ENCODE results near the gene CKS1B.

DNA sequence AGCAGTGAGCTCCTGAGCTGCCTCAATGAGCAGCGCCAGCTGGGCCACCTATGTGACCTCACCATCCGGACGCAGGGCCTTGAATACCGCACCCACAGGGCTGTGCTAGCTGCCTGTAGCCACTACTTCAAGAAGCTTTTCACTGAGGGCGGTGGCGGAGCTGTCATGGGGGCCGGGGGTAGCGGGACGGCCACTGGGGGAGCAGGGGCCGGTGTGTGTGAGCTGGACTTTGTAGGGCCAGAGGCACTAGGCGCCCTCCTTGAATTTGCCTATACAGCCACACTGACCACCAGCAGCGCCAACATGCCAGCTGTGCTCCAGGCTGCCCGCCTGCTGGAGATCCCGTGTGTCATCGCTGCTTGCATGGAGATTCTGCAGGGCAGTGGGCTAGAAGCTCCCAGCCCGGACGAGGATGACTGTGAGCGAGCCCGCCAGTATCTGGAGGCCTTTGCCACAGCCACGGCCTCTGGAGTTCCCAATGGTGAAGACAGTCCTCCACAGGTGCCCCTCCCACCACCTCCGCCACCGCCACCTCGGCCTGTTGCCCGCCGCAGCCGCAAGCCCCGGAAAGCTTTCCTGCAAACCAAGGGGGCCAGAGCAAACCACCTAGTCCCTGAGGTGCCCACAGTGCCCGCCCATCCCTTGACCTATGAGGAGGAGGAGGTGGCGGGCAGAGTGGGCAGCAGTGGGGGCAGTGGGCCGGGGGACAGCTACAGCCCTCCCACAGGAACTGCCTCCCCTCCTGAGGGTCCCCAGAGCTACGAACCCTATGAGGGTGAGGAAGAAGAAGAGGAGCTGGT lies 40.4 kb downstream of the CKS1B start:
- TF ChIP-seq, protein P1, sequence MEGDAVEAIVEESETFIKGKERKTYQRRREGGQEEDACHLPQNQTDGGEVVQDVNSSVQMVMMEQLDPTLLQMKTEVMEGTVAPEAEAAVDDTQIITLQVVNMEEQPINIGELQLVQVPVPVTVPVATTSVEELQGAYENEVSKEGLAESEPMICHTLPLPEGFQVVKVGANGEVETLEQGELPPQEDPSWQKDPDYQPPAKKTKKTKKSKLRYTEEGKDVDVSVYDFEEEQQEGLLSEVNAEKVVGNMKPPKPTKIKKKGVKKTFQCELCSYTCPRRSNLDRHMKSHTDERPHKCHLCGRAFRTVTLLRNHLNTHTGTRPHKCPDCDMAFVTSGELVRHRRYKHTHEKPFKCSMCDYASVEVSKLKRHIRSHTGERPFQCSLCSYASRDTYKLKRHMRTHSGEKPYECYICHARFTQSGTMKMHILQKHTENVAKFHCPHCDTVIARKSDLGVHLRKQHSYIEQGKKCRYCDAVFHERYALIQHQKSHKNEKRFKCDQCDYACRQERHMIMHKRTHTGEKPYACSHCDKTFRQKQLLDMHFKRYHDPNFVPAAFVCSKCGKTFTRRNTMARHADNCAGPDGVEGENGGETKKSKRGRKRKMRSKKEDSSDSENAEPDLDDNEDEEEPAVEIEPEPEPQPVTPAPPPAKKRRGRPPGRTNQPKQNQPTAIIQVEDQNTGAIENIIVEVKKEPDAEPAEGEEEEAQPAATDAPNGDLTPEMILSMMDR (conservative IDR thresholded peaks at IDR 0.05; ENCODE audit: low read depth, low read length): no peak
- TF ChIP-seq EZH2 (IDR thresholded peaks at IDR 0.05; ENCODE audit: borderline replicate concordance, low read depth, low read length, poor library complexity, severe bottlenecking): no peak
